ENCODE results near the gene PNMA8B. TPM values are rescaled to one million over a fixed set of nuclear protein-coding genes. Genes with fewer than 3 reads are reported as not detected.

The PNMA8B gene
- total and polyA plus RNA-seq, 11 donors: 0.27 to 1.1 (median 0.69) TPM

- no peak overlapping the region for H3K4me3 ChIP-seq
- no peak overlapping the region for H3K27ac ChIP-seq
- H3K4me1 ChIP-seq: peaks cover 4 to 53% (median 34%) of the 10 kb centered on the region in 12 donors
- H3K9me3 ChIP-seq: no peaks in the 10 kb centered on the region
- 64 to 80% (median 69%) methylated on average over 18 of the region's 18 CpGs for WGBS, 4 donors
- H3K27me3 ChIP-seq: peaks cover 0 to 88% (median 55%) of the 10 kb centered on the region in 9 donors
- H3K36me3 ChIP-seq: no peaks in the 10 kb centered on the region
- DNase-seq (no peak), ATAC-seq (no peak)
- intact Hi-C loops (cut with DNase I): no loop called here
- TF ChIP-seq POLR2A (IDR thresholded peaks at IDR 0.05) (no peak), CTCF (IDR thresholded peaks at IDR 0.05) (no peak)
Observed at GRCh38 chr19:46491975-46492682, 3.5 kb downstream of the PNMA8B start.

- intact Hi-C loops (cut with DNase I): no loop called here
- Histone ChIP-seq H3K27ac (no peak overlapping the region), H3K4me1 (peaks cover 4 to 52% (median 35%) of the 10 kb centered on the region in 12 donors), H3K36me3 (no peaks in the 10 kb centered on the region), H3K9me3 (no peaks in the 10 kb centered on the region), H3K4me3 (no peak overlapping the region), H3K27me3 (peaks cover 0 to 89% (median 57%) of the 10 kb centered on the region in 9 donors)
- 68 to 87% (median 82%) methylated on average over 9 of the region's 9 CpGs for WGBS, 4 donors
- no peak for TF ChIP-seq POLR2A (IDR thresholded peaks at IDR 0.05)
- TF ChIP-seq CTCF (IDR thresholded peaks at IDR 0.05): no peak
- ATAC-seq (no peak), DNase-seq (no peak)
Observed at GRCh38 chr19:46490774-46491173, 4.9 kb downstream of the PNMA8B start.

- no peak for TF ChIP-seq POLR2A (IDR thresholded peaks at IDR 0.05)
- peak in 11 of 12 donors; percentile 9 to 55 (median 34) for TF ChIP-seq CTCF (IDR thresholded peaks at IDR 0.05)
- Histone ChIP-seq H3K4me3 (peak overlapping the region in 8 of 12 donors; percentile 0 to 39 (median 28)), H3K27ac (no peak overlapping the region), H3K9me3 (no peaks in the 10 kb centered on the region), H3K4me1 (peaks cover 4 to 48% (median 35%) of the 10 kb centered on the region in 12 donors), H3K36me3 (no peaks in the 10 kb centered on the region), H3K27me3 (peaks cover 0 to 78% (median 57%) of the 10 kb centered on the region in 9 donors)
- peak; percentile 38 to 68 (median 53) for ATAC-seq
- intact Hi-C loops (cut with DNase I): loop anchor here in 8 of 10 donors (1.0 to 10.0 kb wide), 9 partner anchors 23 to 209 kb away; no protein-coding TSS in a partner anchor
- DNase-seq: peak; percentile 50 to 81 (median 63)
- WGBS, 4 donors: 4 to 12% (median 6%) methylated on average over 28 to 52 of the region's 52 CpGs
Observed at GRCh38 chr19:46489445-46490272, 6.0 kb downstream of the PNMA8B start.

GRCh38 chr19:46488551-46488950 lies 7.1 kb downstream of the PNMA8B start:
- H3K27me3 ChIP-seq: peaks cover 0 to 72% (median 50%) of the 10 kb centered on the region in 9 donors
- H3K4me1 ChIP-seq: peaks cover 4 to 40% (median 29%) of the 10 kb centered on the region in 12 donors
- no peak overlapping the region for H3K27ac ChIP-seq
- ATAC-seq: no peak
- H3K4me3 ChIP-seq: no peak overlapping the region
- no peaks in the 10 kb centered on the region for H3K36me3 ChIP-seq
- no peak for DNase-seq
- intact Hi-C loops (cut with DNase I): loop anchor here in 7 of 10 donors (1.0 to 10.0 kb wide), 9 partner anchors 24 to 208 kb away; no protein-coding TSS in a partner anchor
- WGBS, 4 donors: 50 to 58% (median 57%) methylated on average over 11 of the region's 11 CpGs
- TF ChIP-seq CTCF (IDR thresholded peaks at IDR 0.05) (no peak), POLR2A (IDR thresholded peaks at IDR 0.05) (no peak)
- no peaks in the 10 kb centered on the region for H3K9me3 ChIP-seq
